ENCODE results near the gene AKIP1. TPM values are rescaled to one million over a fixed set of nuclear protein-coding genes. Genes with fewer than 3 reads are reported as not detected.

The AKIP1 gene
- total and polyA plus RNA-seq, 10 of the 15 experiments (the other 5 are each of a cell fraction or from before 2014, with no cell fraction given), result 5.1 to 38.9 (median 30.5) TPM

GRCh38 chr11:8905528-8906165 is 5.3 kb upstream of the AKIP1 start:
- H3K4me3 ChIP-seq, result no peak overlapping the region
- ChIA-PET RAD21 (ENCODE audit: unreplicated experiment) (no interaction called here), POLR2A (interaction anchor here (0.7 kb wide), 1 partner anchor 21 kb away, joined by 7 read pairs; no protein-coding TSS in a partner anchor), CTCF (interaction anchor here (1.0 kb wide), 1 partner anchor 232 kb away, joined by 3 read pairs; no protein-coding TSS in a partner anchor), SMC1A (ENCODE audit: uncharacterized antibody, unreplicated experiment) (no interaction called here)
- BruUV-seq (replicated peaks), result no TSS peak
- H3K27me3 ChIP-seq (replicated peaks in 1 of 2; ENCODE audit: control insufficient read depth in 2 of 2, insufficient read depth in 2 of 2, low read length in 1 of 2), result no peaks in the 10 kb centered on the region; a peak in 1 of 4 replicates
- H3K4me2 ChIP-seq (ENCODE audit: control insufficient read depth, insufficient read depth), result no peak overlapping the region
- no peaks in the 10 kb centered on the region for H4K20me1 ChIP-seq (ENCODE audit: control insufficient read depth, insufficient read depth)
- intact Hi-C loops (cut with micrococcal nuclease; ENCODE audit: unreplicated experiment) (no loop called here), in situ Hi-C loops (cut with MboI) (no loop called here)
- DNase-seq (ENCODE audit: low read depth, low spot score), result no peak
- no peak for ATAC-seq
- FAIRE-seq, result no peak
- no peaks in the 10 kb centered on the region for H3K36me3 ChIP-seq (ENCODE audit: control insufficient read depth in 2 of 2, insufficient read depth in 2 of 2, low read length in 1 of 2)
- no peak overlapping the region for H3K9ac ChIP-seq (ENCODE audit: control insufficient read depth, insufficient read depth, low read length)
- H2AFZ ChIP-seq (ENCODE audit: control insufficient read depth, low read depth, low read length), result no peak overlapping the region
- no peaks in the 10 kb centered on the region for H3K9me3 ChIP-seq (replicated peaks; ENCODE audit: control insufficient read depth, insufficient read depth, low read length)
- WGBS (ENCODE audit: insufficient coverage, insufficient replicate concordance, low lambda C conversion rate, missing lambda C conversion rate), result 68% methylated on average over 5 of the region's 5 CpGs
- no peak for TF ChIP-seq ATF3 (IDR thresholded peaks at IDR 0.05; ENCODE audit: borderline replicate concordance, extremely low read depth, low read depth, low read length)
- H3K4me1 ChIP-seq (ENCODE audit: control insufficient read depth, insufficient read depth, low read length), result no peaks in the 10 kb centered on the region
- H3K79me2 ChIP-seq (ENCODE audit: control insufficient read depth, insufficient read depth, low read length), result no peaks in the 10 kb centered on the region
- no peak overlapping the region for H3K27ac ChIP-seq (ENCODE audit: control insufficient read depth, insufficient read depth)

GRCh38 chr11:8907116-8907515 is 3.9 kb upstream of the AKIP1 start:
- Histone ChIP-seq H3K4me1 (ENCODE audit: control insufficient read depth, insufficient read depth, low read length) (no peaks in the 10 kb centered on the region), H3K36me3 (ENCODE audit: control insufficient read depth in 2 of 2, insufficient read depth in 2 of 2, low read length in 1 of 2) (no peaks in the 10 kb centered on the region), H4K20me1 (ENCODE audit: control insufficient read depth, insufficient read depth) (no peaks in the 10 kb centered on the region), H3K27ac (ENCODE audit: control insufficient read depth, insufficient read depth) (no peak overlapping the region), H3K9me3 (replicated peaks; ENCODE audit: control insufficient read depth, insufficient read depth, low read length) (no peaks in the 10 kb centered on the region), H3K4me3 (no peak overlapping the region), H3K4me2 (ENCODE audit: control insufficient read depth, insufficient read depth) (no peak overlapping the region), H2AFZ (ENCODE audit: control insufficient read depth, low read depth, low read length) (no peak overlapping the region), H3K9ac (ENCODE audit: control insufficient read depth, insufficient read depth, low read length) (no peak overlapping the region), H3K79me2 (ENCODE audit: control insufficient read depth, insufficient read depth, low read length) (peaks cover 5% of the 10 kb centered on the region), H3K27me3 (replicated peaks in 1 of 2; ENCODE audit: control insufficient read depth in 2 of 2, insufficient read depth in 2 of 2, low read length in 1 of 2) (no peaks in the 10 kb centered on the region; a peak in 1 of 4 replicates)
- DNase-seq (ENCODE audit: low read depth, low spot score), result no peak
- BruUV-seq (replicated peaks), result no TSS peak
- no peak for TF ChIP-seq BCLAF1 (IDR thresholded peaks at IDR 0.05)
- TF ChIP-seq MTA3 (IDR thresholded peaks at IDR 0.05; ENCODE audit: borderline replicate concordance, low read length), result no peak
- TF ChIP-seq ZBTB4 (CRISPR knock-in tag; IDR thresholded peaks at IDR 0.05), result no peak
- no peak for TF ChIP-seq MEF2B (IDR thresholded peaks at IDR 0.05; ENCODE audit: partially characterized antibody, poor library complexity, severe bottlenecking)
- TF ChIP-seq CBX3 (IDR thresholded peaks at IDR 0.05; ENCODE audit: borderline replicate concordance, low read depth), result no peak
- WGBS (ENCODE audit: insufficient coverage, insufficient replicate concordance, low lambda C conversion rate, missing lambda C conversion rate), result 90% methylated on average over 1 of the region's 1 CpG
- intact Hi-C loops (cut with micrococcal nuclease; ENCODE audit: unreplicated experiment), result no loop called here
- no peak for ATAC-seq
- RAD21 ChIA-PET (ENCODE audit: unreplicated experiment), result no interaction called here
- FAIRE-seq, result no peak
- SMC1A ChIA-PET (ENCODE audit: uncharacterized antibody, unreplicated experiment), result no interaction called here
- POLR2A ChIA-PET, result no interaction called here
- in situ Hi-C loops (cut with MboI), result no loop called here
- CTCF ChIA-PET, result no interaction called here
